Hippocampal formation (tissue), 2 donors: ENCODE measurements around the gene COP1.

Source experiments
- DNase-seq, 2 donors: peaks; one replicate each; lab custom pipeline; 2025; lab: John Stamatoyannopoulos, UW

COP1 gene

DNA sequence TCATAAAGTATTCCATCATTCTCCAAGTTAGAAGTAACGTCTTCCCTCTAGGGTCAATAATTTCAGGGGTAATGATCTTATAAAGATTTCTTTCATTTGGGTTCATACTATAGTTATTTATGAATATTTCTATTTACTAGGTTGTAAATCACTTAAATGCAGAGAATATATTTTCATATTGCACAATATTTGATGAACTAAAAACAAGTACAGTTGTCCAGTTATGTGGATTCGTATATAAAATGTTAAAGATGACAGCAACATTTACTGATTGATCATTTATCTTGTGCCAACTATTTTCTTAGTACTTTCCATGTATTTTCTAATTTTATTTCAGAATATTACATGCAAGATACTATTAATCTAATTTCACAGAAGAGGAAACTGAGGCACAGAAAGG, 243.3 kb downstream of the COP1 start:
- no peak for DNase-seq

GRCh38 chr1:175960169-175960568, 246.9 kb downstream of the COP1 start:
- no peak for DNase-seq

GRCh38 chr1:175951627-175952026, 255.5 kb downstream of the COP1 start:
- no peak for DNase-seq

- no peak for DNase-seq
Measured at GRCh38 chr1:175947771-175948170, 259.3 kb downstream of the COP1 start.

DNA sequence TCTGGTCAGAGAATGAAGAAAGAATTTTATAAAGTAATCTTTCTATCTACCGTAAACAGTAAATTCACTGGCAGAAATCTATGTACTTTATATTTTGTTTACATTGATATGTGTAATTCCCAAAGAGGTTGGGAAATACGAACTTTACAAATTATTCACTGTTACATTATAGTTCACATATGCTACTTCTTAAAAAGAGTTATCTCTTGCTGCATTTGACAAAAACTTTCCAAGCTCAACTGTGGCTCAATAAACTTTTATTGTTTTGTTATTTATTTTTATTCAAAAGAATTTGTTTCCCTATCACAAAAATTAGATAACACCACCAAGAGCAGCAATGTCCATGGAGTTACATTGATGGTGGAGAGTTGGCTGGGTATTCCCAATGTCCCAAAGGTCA, 262.5 kb downstream of the COP1 start:
- DNase-seq = no peak

DNA sequence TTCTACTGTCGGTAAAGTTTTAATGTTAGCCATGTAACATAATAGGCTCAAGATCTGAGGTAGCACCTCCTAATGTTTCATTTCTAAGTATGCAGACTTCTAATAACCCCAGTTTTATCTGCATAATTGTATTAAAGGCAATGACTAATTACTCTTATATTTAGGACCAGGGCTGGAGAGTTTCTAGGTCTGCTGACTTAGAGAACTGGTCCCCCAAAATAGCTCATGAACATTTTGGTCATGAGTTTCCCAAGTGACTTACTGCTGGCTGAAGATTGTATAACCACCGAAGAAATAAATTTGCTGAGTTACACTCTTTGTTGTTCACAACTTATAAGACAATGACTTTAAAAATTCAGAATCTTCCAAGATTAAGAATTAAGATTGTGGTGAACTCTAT, 265.9 kb downstream of the COP1 start:
- DNase-seq = no peak

- no peak for DNase-seq
Measured at GRCh38 chr1:175936736-175937135, 270.4 kb downstream of the COP1 start.

DNA sequence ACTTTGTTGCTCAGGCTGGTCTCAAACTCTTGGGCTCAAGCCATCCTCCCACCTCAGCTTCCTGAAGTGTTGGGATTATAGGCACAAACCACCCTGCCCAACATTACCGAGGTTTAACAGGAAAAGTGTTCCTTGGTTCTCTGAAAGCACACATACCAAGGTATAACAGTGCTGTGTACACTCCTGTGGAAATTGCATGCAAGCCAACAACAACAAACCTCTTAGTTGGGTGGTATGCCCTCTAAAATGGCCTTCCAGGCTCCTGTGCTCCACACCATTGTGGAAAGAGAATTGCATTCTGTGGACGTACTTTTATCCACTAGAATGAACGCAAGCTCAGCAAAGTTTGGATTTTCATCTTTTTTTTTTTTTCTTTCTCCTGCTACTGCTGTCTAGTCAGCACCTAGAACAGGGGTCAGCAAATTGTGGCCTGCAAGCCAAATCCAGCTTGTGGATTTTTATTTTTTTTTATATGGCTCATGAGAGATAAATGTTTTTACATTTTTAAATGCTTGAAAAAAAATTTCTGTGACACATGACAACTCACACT, 271.4 kb downstream of the COP1 start:
- no peak for DNase-seq

DNA sequence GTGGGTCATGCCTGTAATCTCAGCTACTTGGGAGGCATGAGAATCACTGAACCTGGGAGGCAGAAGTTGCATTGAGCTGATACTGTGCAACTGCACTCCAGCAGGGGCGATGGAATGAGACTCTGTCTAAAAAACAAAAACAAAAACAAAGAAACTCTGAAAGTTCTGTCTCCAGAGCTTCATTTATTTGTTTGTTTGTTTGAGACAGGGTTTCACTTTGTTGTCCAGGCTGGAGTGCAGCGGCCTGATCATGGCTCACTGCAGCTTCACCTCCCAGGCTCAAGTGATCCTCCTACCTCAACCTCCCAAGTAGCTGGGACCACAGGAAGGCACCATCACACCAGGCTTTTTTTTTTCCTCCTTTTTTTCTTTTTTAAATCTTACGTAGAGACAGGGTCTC, 271.9 kb downstream of the COP1 start:
- DNase-seq = no peak

GRCh38 chr1:175933801-175934200, 273.3 kb downstream of the COP1 start:
- DNase-seq = no peak

DNA sequence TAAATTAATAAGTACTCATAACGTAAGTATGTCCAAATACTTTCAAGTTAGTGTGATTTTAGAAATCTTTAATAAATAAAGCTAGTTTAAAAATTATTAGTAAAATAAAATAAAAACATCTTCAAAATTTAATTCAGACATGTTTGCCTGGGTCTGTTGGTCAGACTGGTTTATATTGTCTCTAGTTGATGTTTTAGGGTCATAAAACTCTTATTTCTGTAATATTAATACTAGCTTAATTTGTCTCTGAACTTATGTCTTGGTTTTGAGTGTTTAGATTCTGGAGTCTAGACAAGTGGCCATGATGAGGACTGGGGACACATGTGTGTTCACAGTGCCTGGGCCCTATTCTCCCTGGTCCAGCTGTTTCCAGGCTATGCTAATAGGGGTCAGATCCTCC, 279.1 kb downstream of the COP1 start:
- no peak for DNase-seq

DNA sequence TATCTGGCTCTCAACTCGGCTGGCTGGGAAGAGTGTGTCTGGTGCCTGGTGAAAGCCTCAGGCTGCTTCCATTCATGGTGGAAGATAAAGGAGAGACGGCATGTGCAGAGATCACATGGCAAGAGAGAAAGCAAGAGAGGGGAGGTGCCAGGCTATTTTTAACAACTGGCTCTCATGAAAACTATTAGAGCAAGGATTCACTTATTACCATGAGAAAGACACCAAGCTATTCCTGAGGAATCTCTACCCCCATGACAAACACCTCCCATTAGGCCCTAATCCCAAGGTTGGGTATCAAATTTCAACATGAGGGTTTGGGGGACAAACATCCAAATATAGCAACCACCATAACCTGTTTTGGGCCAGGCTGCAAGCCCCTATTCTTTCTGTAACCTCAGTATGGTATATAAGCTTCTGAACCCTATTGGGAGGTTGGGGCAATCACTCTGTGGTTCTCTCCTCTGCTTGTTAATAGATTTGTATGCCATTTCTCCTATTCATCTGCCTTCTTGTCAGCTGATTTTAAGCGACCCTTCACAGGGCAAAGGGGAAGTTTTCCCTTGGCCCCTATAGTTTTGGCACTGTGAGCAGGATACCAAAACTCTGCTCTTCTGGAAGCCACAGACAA, 284.7 kb downstream of the COP1 start:
- no peak for DNase-seq

DNA sequence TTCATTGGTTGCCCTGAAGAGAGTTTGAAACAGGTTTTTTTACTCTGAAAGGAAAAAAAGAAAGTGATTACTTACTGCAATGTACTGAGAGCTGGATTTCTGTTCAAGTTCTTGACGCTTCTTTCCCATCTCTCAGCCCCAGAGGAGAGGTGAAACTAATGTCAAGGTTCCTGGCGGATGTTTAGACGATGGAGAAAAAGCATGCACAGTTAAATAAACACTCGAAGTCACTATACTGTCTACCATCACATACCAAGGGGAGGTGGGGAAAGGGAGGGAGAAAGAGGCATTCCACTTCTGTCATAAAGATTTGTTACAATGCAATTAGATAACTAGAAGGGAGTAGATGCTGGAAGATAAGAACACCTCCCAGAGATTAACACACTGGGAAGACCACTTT, 286.7 kb downstream of the COP1 start:
- DNase-seq = no peak

GRCh38 chr1:175919001-175919400, 288.1 kb downstream of the COP1 start:
- no peak for DNase-seq

GRCh38 chr1:175918364-175918801, 288.7 kb downstream of the COP1 start:
- no peak for DNase-seq

DNA sequence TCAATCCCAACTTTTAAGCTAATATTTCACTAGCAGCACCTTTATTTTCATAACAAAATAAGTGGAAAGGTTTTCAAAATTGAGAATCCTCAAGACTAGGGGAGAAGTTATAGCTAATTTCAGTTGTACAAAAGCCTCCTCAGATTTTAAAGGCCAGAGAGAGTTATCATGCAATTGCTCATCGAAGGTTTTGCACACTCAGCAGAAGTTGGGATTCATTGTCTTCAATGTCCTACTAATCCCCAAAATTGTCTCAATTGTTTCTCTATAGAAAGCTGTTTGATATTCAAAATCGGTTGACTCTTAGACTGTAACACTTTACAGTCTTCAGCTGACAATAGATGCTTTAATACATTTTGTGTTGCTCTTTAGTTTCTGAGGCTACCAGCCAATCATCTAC, 293.0 kb downstream of the COP1 start:
- no peak for DNase-seq

GRCh38 chr1:175911138-175911537, 295.9 kb downstream of the COP1 start:
- DNase-seq = no peak

GRCh38 chr1:175906370-175906769, 300.7 kb downstream of the COP1 start:
- DNase-seq = no peak

DNA sequence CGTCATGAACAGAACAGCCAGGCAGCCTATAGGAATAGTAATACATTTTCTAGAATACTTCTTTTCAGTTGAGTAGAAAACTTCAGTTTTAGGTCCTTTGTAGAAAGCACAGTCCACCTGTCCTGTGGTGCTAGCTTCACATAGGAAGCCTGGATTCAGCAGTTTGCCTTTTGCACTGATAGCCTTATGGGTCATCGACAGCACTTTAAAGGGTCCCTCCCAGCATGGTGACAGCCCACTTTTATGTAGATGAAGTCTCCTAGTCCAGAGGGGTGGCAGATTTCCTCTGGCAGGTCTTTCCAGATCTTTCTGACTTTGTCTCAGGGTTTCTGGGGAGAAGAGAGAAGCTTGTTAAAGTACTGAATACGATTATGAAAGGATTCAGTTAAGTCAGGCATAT, 302.3 kb downstream of the COP1 start:
- no peak for DNase-seq

DNA sequence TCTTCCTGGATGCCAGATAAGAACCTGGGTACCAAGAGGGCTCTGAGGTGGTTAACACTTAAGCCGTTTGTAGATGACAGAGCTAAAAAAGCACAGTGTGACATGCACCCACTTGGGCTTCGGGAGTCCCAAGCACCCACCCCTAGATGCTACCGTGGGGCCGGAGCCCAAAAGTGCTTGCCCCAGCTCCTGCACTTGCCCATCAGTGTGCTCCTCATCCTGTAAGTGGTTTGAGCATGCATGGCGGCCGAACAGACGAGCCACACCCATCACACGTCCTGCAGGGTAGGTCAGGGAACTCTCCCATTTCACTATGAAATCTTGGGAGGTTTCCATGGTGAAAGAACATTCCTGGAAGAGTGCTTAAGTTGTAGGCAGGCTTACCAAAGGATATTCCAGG, 304.8 kb downstream of the COP1 start:
- no peak for DNase-seq

GRCh38 chr1:175901076-175901836, 305.8 kb downstream of the COP1 start:
- DNase-seq = no peak

DNA sequence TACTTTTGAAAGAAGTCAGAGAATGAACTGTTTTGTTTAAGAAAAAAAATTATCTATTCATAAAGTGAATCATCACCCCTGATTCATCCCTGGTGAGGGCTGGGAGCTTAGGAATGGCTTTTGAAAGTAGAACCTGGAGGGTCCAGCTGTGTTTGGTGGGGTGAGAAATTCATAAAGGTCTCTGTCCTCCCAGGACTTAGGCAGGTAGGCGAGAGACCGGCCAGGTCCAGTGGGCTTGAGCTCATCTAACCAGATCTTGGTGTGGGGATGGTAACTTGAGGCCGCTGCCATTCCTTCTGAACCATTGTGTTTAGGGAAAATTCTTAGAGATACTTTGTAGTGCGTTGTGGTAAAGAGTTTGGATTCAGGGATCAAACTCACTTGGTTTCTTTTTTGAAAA, 306.9 kb downstream of the COP1 start:
- no peak for DNase-seq

GRCh38 chr1:175895966-175896365, 311.1 kb downstream of the COP1 start:
- no peak for DNase-seq
